ENCODE results near the gene EFCAB11.

- TF ChIP-seq EP300 (IDR thresholded peaks at IDR 0.05) (no peak), CTCF (IDR thresholded peaks at IDR 0.05) (no peak), POLR2A (IDR thresholded peaks at IDR 0.05) (no peak), POLR2AphosphoS5 (IDR thresholded peaks at IDR 0.05) (no peak)
Measured at GRCh38 chr14:89849931-89850330, 104.6 kb downstream of the EFCAB11 start.

All from gastroesophageal sphincter (tissue), 3 donors.